Spleen (tissue), 7 donors: Measurements from ENCODE around the gene FAM151A.

ENCODE experiments used
- CTCF ChIP-seq, 11 experiments: fragments of 200-600 bp in 7 of 11; fragments of 450-650 bp in 4 of 11; sonication (generic) in 4 of 11; IDR thresholded peaks in 8 of 11; conservative IDR thresholded peaks in 3 of 11; 1 replicate in 7 of 11; 2 replicates in 4 of 11; pipeline versions ENCODE4 v1.4.0 to v1.8.0; 2016 to 2021; ENCODE audit warnings: antibody characterized with exemption in 11 of 11, inconsistent platforms in 4 of 11, mild to moderate bottlenecking in 1 of 11
- POLR2A ChIP-seq, 3 donors: fragments of 450-650 bp; IDR thresholded peaks; one replicate each; pipeline ENCODE4 v1.5.1; 2017; ENCODE audit warnings: antibody characterized with exemption in 3 of 3, mild to moderate bottlenecking in 1 of 3
- POLR2AphosphoS5 ChIP-seq, 3 donors: sonication (generic); formaldehyde crosslinking; IDR thresholded peaks; one replicate each; pipeline ENCODE4 v1.5.1; 2017; ENCODE audit warnings: antibody characterized with exemption in 3 of 3
- donor health status: DM: no; HTN: no; CAD: no; lungs with moderate emphysema.
- donor health status: DM: no; HTN: no; CAD: no.
- donor health status: DM: no; HTN: no; CAD: no.

- no peak for TF ChIP-seq CTCF (IDR thresholded peaks at IDR 0.05 in 8 of 11, conservative IDR thresholded peaks at IDR 0.05 in 3 of 11)
- TF ChIP-seq POLR2A (IDR thresholded peaks at IDR 0.05), result no peak
- TF ChIP-seq POLR2AphosphoS5 (IDR thresholded peaks at IDR 0.05), result no peak
Measured at GRCh38 chr1:54623216-54624007, at the start of gene FAM151A.
